NCI-H1417 treated with DMSO at 0.1 percent for 48 hours (cell line): Measurements from ENCODE around the gene CPNE6.
"Not testable (repeated sequence)": the region's sequence is repeated elsewhere in the genome, so short reads cannot be mapped to it uniquely, and the experiment has no call there.

Source experiments
- DNase-seq: peaks from one replicate; lab custom pipeline; 2025; lab: John Stamatoyannopoulos, UW

Gene CPNE6

GRCh38 chr14:24105609-24106239, 34.4 kb downstream of the CPNE6 start:
- DNase-seq, result not testable (repeated sequence)

GRCh38 chr14:24106672-24107271, 35.4 kb downstream of the CPNE6 start:
- DNase-seq, result no peak

GRCh38 chr14:24108336-24108874, 37.0 kb downstream of the CPNE6 start:
- DNase-seq, result no peak

GRCh38 chr14:24110060-24110459, 38.7 kb downstream of the CPNE6 start:
- no peak for DNase-seq

- no peak for DNase-seq
Observed at GRCh38 chr14:24110523-24110922, 39.2 kb downstream of the CPNE6 start.

- no peak for DNase-seq
Observed at GRCh38 chr14:24113379-24113800, 42.0 kb downstream of the CPNE6 start.

- DNase-seq, result peak; percentile 86
Observed at GRCh38 chr14:24113801-24114531, 42.6 kb downstream of the CPNE6 start.

GRCh38 chr14:24114532-24115421, 43.4 kb downstream of the CPNE6 start, which contains the start of the genes DCAF11 and NRL:
Gene DCAF11, plus strand, starts transcription at chr14:24114777. Its CDS starts 818 bp downstream, at chr14:24115595.
Gene NRL, minus strand, starts transcription at chr14:24114949. Its CDS starts 32,101 bp downstream, at chr14:24082848.
- peak; percentile 99 for DNase-seq

- no peak for DNase-seq
Observed at GRCh38 chr14:24115422-24116127, 44.2 kb downstream of the CPNE6 start.

GRCh38 chr14:24116128-24116814, 44.9 kb downstream of the CPNE6 start:
- DNase-seq, result no peak

DNA sequence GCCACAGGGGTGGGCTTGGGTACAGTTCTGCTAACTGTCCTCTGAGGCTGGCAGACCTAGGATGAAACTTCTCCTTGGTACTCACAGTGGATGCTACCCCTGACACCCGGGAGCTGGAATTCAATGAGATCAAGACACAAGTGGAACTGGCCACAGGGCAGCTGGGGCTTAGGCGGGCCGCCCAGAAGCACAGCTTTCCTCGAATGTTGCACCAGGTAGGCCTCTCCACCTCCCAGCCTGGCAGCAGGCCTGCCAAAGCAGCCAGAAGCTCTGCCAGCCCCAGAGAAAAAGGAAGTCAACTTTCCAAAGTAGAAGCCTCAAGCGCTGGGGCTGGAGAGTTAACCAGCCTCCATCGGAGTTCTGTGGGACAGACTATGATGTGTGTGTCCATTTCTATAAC, 45.8 kb downstream of the CPNE6 start:
- no peak for DNase-seq

GRCh38 chr14:24119691-24120090, 48.3 kb downstream of the CPNE6 start:
- DNase-seq, result no peak

GRCh38 chr14:24121210-24121609, 49.8 kb downstream of the CPNE6 start:
- DNase-seq, result no peak

- no peak for DNase-seq
Observed at GRCh38 chr14:24122416-24122815, 51.1 kb downstream of the CPNE6 start.

GRCh38 chr14:24122898-24123297, 51.5 kb downstream of the CPNE6 start:
- DNase-seq, result no peak

DNA sequence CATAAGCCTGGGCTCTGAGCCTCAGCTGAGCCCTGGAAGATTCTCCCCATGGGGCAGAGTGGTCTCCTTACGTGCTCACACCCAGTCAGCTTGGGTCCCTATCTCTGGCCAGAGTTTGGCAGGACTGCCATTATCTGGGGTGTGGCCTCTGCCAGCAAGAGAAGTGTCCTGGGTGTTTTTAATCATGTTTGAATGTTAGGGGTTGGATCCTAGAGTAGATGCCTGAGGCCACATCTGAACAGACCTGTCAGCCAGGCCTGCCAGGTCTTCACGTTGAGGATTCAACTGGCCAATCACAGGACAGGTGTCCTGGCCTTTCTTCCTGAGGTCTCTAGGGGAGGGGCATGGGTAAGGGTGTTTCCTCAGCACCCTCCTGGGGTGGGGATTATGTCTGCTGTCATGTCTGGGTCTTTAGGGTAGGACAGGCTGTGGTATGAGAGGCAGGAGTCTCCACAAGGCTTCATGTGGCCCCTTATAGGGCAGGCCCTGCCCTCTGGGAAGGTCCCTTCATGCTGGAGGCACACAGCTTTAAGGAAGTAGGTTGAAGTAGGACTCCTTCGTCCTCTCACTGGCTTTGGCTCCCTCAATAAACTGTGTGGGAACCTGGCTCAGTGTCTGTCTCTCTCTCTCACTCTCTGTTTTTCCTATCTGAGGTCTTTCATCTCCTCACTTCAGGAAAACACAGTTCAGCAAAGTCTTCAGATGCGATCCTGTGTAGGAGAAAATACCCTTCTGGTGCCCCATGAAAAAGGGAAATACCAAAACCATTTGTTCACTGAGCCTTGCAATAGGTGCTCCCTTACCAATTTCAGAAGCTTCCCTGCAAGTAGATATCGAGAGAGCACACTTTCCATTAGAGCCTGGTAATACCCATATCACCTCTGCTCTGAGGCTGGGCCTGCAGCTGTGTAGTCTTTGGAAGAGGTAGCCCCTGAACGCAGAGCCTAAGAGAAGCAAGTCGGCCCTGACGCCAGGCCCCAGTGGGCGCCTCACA, 52.4 kb downstream of the CPNE6 start:
- no peak for DNase-seq

GRCh38 chr14:24126939-24127338, 55.6 kb downstream of the CPNE6 start:
- DNase-seq, result no peak

DNA sequence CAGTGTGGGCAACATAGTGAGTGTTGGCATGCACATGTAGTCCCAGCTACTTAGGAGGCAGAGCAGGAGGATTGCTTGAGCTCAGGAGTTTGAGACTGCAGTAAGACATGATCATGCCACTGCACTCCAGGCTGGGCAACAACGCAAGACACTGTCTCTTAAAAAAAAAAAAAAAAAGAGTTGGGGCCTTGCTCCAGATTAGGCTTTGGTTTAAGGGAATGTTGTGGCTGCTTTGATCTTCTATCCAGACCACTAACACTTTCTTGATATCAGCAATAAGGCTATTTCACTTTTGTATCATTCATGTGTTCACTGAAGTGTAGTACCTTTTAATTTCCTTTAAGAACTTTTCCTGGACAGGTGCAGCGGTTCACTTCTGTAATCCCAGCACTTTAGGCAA, 56.3 kb downstream of the CPNE6 start:
- DNase-seq, result no peak
